Endodermal cell (in vitro differentiated cells): Measurements from ENCODE around the gene ICA1. TPM values are rescaled to one million over a fixed set of nuclear protein-coding genes. Genes with fewer than 3 reads are reported as not detected.

Experiments used
- DNase-seq: peaks from one replicate; pipeline ENCODE4 v3.0.0-alpha.2; 2017
- H3K27ac ChIP-seq: 2 replicates; pipeline ENCODE4 v1.5.1; 2013; ENCODE audit warnings: mild to moderate bottlenecking, low read depth, low read length, moderate library complexity
- H3K27me3 ChIP-seq: 2 replicates; pipeline ENCODE4 v1.6.1; 2013; ENCODE audit warnings: mild to moderate bottlenecking, low read length, moderate library complexity; ENCODE audit not compliant: insufficient read depth, control insufficient read depth, poor library complexity, severe bottlenecking
- H3K36me3 ChIP-seq: 2 replicates; pipeline ENCODE4 v1.7.0; 2013; ENCODE audit warnings: mild to moderate bottlenecking, low read length, moderate library complexity; ENCODE audit not compliant: control insufficient read depth, insufficient read depth
- H3K4me1 ChIP-seq: one replicate; pipeline ENCODE4 v1.7.0; 2013; ENCODE audit warnings: low read length; ENCODE audit not compliant: control insufficient read depth, insufficient read depth
- H3K4me3 ChIP-seq: 2 replicates; pipeline ENCODE4 v1.5.1; 2013; ENCODE audit warnings: mild to moderate bottlenecking, low read length, moderate library complexity
- H3K9ac ChIP-seq: 2 replicates; pipeline ENCODE4 v1.6.1; 2013; ENCODE audit warnings: mild to moderate bottlenecking, low read length, moderate library complexity; ENCODE audit not compliant: poor library complexity, severe bottlenecking; ENCODE audit errors: extremely low read depth
- H3K9me3 ChIP-seq: 2 replicates; pipeline ENCODE4 v1.6.1; 2013; ENCODE audit warnings: mild to moderate bottlenecking, low read length, moderate library complexity; ENCODE audit not compliant: control insufficient read depth
- H3K27ac Mint-ChIP-seq: 2 replicates; pipeline ENCODE4 v1.8.0; 2020; ENCODE audit warnings: mixed read lengths
- H3K27me3 Mint-ChIP-seq: 2 replicates; pipeline ENCODE4 v1.8.0; 2021; ENCODE audit warnings: mild to moderate bottlenecking, mixed read lengths; ENCODE audit not compliant: insufficient read depth
- H3K36me3 Mint-ChIP-seq: 2 replicates; pipeline ENCODE4 v1.8.0; 2020; ENCODE audit warnings: low read depth, mixed read lengths
- H3K4me1 Mint-ChIP-seq: 2 replicates; pipeline ENCODE4 v1.8.0; 2020; ENCODE audit warnings: mixed read lengths
- H3K4me3 Mint-ChIP-seq: 2 replicates; pipeline ENCODE4 v1.8.0; 2020; ENCODE audit warnings: mild to moderate bottlenecking, moderate library complexity, mixed read lengths
- H3K9me3 Mint-ChIP-seq: 2 replicates; pipeline ENCODE4 v1.8.0; 2020; ENCODE audit warnings: mild to moderate bottlenecking, mixed read lengths
- WGBS, 2 experiments: methylation state at CpG; one replicate each; pipeline versions ENCODE4 v1.1.5 to v1.1.7; 2013; ENCODE audit warnings: missing lambda C conversion rate in 2 of 2, mixed read lengths in 1 of 2; ENCODE audit not compliant: insufficient coverage in 1 of 2, insufficient read length in 1 of 2; 5-methylcytosine and 5-hydroxymethylcytosine counted together
- total RNA-seq, 2 donors: library from RNA; stranded (reverse); fragmentation: NEBNext Ultra II Directional in 1 of 2; extraction: Animal tissue kit (Norgen Biotek cat#: 25700) in 1 of 2; gene quantifications; 2 replicates in 1 of 2; 3 replicates in 1 of 2; pipeline ENCODE4 v1.2.1, GENCODE V29; 2021
- TF ChIP-seq, protein P1 (sequence below): fragments of 200-600 bp; sonication (generic); conservative IDR thresholded peaks from 2 replicates; pipeline ENCODE4 v1.5.0; 2021; ENCODE audit warnings: antibody characterized with exemption, mild to moderate bottlenecking

The ICA1 gene
- total RNA-seq, 2 donors from 2014 or later: 25.0 to 50.2 TPM

DNA sequence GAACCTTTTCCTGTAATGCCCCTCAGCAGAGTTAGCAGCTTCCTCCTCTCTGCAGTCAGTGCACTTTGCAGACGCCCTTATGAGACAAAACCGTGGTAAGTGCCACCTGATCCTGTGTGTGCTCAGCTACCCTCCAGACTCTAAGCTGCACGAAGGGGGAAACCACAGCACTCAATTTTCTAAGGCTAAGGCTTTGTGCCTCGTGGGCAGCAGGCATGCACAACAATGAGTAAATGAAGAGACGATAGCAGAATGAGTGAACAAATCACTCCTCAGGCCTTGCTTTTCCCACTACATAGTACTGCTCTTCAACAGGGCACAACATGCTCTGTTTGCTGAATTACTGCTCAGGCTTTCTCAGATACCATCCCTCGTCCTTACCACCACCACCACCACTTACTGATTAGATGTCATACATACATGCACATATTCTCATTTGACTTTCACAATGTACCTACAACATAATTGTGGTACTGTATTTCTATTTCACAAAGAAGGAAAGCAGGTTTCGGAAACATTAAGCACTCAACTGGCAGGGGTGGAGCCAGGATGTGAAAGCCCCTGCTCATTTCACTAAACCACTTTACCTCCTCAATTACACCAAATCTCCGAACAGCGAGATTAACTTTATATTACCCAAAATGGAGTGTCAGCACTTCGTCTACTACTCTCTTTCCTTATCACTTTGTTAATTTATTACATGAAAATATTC lies 85.4 kb downstream of the ICA1 start:
- no peaks in the 10 kb centered on the region for H3K27me3 Mint-ChIP-seq
- H3K4me1 Mint-ChIP-seq: peaks cover 10% of the 10 kb centered on the region
- 82 to 89% methylated on average over 6 to 10 of the region's 10 CpGs for WGBS, 2 experiments

DNA sequence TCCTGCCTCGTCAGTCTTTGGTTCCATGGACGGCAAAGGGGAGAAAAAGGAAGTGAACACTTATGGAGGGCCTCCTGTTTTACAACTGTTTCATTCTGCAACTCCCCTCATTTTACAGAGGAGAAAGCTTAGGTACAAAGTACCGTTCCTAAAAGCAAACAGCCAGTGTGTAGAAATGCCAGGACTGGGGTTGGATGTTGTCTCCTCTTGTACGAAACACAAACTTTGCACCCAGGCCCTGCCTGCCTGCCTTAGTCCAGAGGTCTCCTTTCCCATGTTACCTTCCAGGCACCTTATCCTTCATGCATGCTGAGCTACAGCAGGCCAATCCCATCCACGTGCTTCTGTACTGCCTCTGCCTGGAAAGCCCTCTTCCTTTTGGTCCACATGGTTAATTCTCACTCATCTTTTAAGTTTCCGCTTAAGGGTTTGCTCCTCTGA lies 86.0 kb downstream of the ICA1 start:
- Mint-ChIP-seq H3K36me3 (no peaks in the 10 kb centered on the region), H3K27me3 (no peaks in the 10 kb centered on the region), H3K4me1 (peaks cover 10% of the 10 kb centered on the region), H3K9me3 (no peaks in the 10 kb centered on the region), H3K27ac (no peak overlapping the region), H3K4me3 (no peak overlapping the region)
- 86 to 91% methylated on average over 3 to 6 of the region's 6 CpGs for WGBS, 2 experiments
- DNase-seq: no peak
- Histone ChIP-seq H3K27ac (no peak overlapping the region), H3K27me3 (no peaks in the 10 kb centered on the region), H3K4me3 (no peak overlapping the region), H3K9me3 (no peaks in the 10 kb centered on the region), H3K4me1 (no peaks in the 10 kb centered on the region), H3K9ac (no peak overlapping the region), H3K36me3 (no peaks in the 10 kb centered on the region)
- TF ChIP-seq, protein P1, sequence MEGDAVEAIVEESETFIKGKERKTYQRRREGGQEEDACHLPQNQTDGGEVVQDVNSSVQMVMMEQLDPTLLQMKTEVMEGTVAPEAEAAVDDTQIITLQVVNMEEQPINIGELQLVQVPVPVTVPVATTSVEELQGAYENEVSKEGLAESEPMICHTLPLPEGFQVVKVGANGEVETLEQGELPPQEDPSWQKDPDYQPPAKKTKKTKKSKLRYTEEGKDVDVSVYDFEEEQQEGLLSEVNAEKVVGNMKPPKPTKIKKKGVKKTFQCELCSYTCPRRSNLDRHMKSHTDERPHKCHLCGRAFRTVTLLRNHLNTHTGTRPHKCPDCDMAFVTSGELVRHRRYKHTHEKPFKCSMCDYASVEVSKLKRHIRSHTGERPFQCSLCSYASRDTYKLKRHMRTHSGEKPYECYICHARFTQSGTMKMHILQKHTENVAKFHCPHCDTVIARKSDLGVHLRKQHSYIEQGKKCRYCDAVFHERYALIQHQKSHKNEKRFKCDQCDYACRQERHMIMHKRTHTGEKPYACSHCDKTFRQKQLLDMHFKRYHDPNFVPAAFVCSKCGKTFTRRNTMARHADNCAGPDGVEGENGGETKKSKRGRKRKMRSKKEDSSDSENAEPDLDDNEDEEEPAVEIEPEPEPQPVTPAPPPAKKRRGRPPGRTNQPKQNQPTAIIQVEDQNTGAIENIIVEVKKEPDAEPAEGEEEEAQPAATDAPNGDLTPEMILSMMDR: no peak

More for the DNA sequence above, 85.4 kb downstream of the ICA1 start:
- no peak overlapping the region for H3K4me3 Mint-ChIP-seq
- H3K36me3 Mint-ChIP-seq: no peaks in the 10 kb centered on the region
- Histone ChIP-seq H3K36me3 (no peaks in the 10 kb centered on the region), H3K4me3 (no peak overlapping the region), H3K9ac (no peak overlapping the region), H3K27ac (no peak overlapping the region), H3K27me3 (no peaks in the 10 kb centered on the region), H3K9me3 (no peaks in the 10 kb centered on the region), H3K4me1 (no peaks in the 10 kb centered on the region)
- H3K9me3 Mint-ChIP-seq: no peaks in the 10 kb centered on the region
- TF ChIP-seq, protein P1: no peak
- DNase-seq: no peak
- no peak overlapping the region for H3K27ac Mint-ChIP-seq

DNA sequence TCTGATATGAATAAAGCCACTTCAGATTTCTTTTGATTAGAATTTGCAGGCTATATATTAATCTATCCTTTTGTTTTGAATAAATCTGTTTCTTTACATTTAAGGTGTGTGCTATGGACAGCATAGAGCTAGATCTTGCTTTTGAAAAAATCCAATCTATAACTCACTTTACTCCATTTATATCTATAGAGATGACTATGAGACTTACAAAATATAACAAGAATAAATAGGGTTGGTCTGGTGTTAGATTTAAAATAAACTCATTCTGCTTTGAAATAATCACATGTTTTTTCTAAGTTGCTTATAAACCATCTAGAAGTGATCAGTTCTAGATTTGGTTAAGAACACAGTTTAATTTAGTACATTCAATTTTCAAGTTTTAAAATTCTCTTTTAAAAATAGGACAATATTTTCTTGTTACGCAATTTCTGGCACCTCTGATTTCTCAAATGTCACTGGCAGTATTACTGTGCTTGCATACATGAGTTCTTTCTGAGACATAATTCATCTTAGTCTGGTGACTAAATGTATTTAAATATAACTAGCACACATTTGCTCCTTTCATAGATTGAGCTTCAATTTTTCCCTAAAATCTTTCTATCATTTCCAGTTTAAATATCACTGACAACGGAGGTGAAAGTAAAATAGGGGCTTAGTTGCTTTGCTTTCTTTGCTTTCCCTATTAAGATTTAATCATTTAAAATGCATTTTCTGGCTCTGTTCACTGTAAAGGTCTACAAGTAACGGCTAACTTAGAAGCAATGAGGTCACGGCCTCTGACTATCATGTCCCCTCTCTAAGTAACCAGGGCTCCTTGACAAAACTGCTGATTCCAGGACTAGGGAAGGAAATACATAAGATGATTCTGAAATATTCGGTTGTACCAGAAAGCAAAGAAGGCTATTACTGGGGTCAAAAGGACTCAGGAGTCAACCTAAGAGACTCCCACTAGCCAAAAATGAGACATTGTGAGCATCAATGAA lies 89.3 kb downstream of the ICA1 start:
- DNase-seq: no peak
- Mint-ChIP-seq H3K36me3 (no peaks in the 10 kb centered on the region), H3K4me1 (peaks cover 14% of the 10 kb centered on the region), H3K27ac (no peak overlapping the region), H3K9me3 (no peaks in the 10 kb centered on the region), H3K27me3 (no peaks in the 10 kb centered on the region), H3K4me3 (no peak overlapping the region)
- Histone ChIP-seq H3K4me3 (no peak overlapping the region), H3K9me3 (no peaks in the 10 kb centered on the region), H3K27ac (no peak overlapping the region), H3K9ac (no peak overlapping the region), H3K4me1 (no peaks in the 10 kb centered on the region), H3K27me3 (no peaks in the 10 kb centered on the region), H3K36me3 (no peaks in the 10 kb centered on the region)
- TF ChIP-seq, protein P1: no peak
- 93 to 100% methylated on average over 3 to 5 of the region's 5 CpGs for WGBS, 2 experiments
